A549 (cell line): Measurements from ENCODE around the gene ZYG11B. TPM values are rescaled to one million over a fixed set of nuclear protein-coding genes. Genes with fewer than 3 reads are reported as not detected.

Experiments
- ATAC-seq, 2 experiments: fragments of 200-7000 bp in 1 of 2; fragments of >200 bp in 1 of 2; cut with Nextera tagmentation in 1 of 2; cut with Tn5 transposase in 1 of 2; 3 replicates each; pipeline versions ENCODE4 v1.8.0 to v1.9.1; 2018 to 2020; ENCODE audit warnings: mild to moderate bottlenecking in 1 of 2, moderate library complexity in 1 of 2
- CTCF ChIA-PET: fragments of 300-600 bp; sonication (Branson Sonifier 250); formaldehyde crosslinking; extraction: SDS; loops from one replicate; lab custom pipeline; 2021; ENCODE audit warnings: antibody characterized with exemption, inconsistent platforms; lab: Yijun Ruan, JAX
- POLR2A ChIA-PET: fragments of 350-600 bp; formaldehyde crosslinking; extraction: SDS; loops from one replicate; lab custom pipeline; 2021; ENCODE audit warnings: antibody characterized with exemption, inconsistent platforms; lab: Yijun Ruan, JAX
- DNase-seq, 2 experiments: peaks; one replicate each; pipeline versions ENCODE4 v3.0.0 to v3.0.0-alpha.2; 2011 to 2016; ENCODE audit warnings: low read depth in 1 of 2, low spot score in 1 of 2
- FAIRE-seq: peaks from 2 replicates; lab custom pipeline; 2011; peaks lifted over from hg19 to GRCh38; lab: Jason Lieb, UNC
- H3K27ac ChIP-seq, 2 experiments: fragments of >200 bp; sonication (Bioruptor Twin); formaldehyde crosslinking; 3 replicates each; pipeline ENCODE4 v1.5.1; 2016 to 2017
- H3K4me1 ChIP-seq: fragments of >200 bp; sonication (Bioruptor Twin); formaldehyde crosslinking; 3 replicates; pipeline ENCODE4 v1.6.1; 2016
- H3K4me2 ChIP-seq: fragments of >200 bp; sonication (Bioruptor Twin); formaldehyde crosslinking; 3 replicates; pipeline ENCODE4 v1.6.1; 2016
- H3K4me3 ChIP-seq: fragments of >200 bp; sonication (Bioruptor Twin); formaldehyde crosslinking; 3 replicates; pipeline ENCODE4 v1.5.1; 2016
- H3K9me3 ChIP-seq: fragments of >200 bp; sonication (Bioruptor Twin); formaldehyde crosslinking; 3 replicates; pipeline ENCODE4 v1.6.1; 2016
- BHLHE40 ChIP-seq: IDR thresholded peaks from 2 replicates; pipeline ENCODE4 v1.6.1; 2012; ENCODE audit warnings: low read depth, low read length, inconsistent platforms
- CBX8 ChIP-seq: fragments of 200-600 bp; sonication (generic); IDR thresholded peaks from 2 replicates; pipeline ENCODE4 v1.6.1; 2016
- CHD4 ChIP-seq: fragments of 200-600 bp; sonication (generic); IDR thresholded peaks from 2 replicates; pipeline ENCODE4 v1.6.1; 2016; ENCODE audit warnings: antibody characterized with exemption, mild to moderate bottlenecking, borderline replicate concordance
- EHMT2 ChIP-seq: fragments of 200-600 bp; sonication (generic); IDR thresholded peaks from 2 replicates; pipeline ENCODE4 v1.6.1; 2016; ENCODE audit warnings: antibody characterized with exemption, low read depth, mild to moderate bottlenecking, moderate library complexity
- FOSB ChIP-seq: fragments of 250-450 bp; sonication (Bioruptor Pico); IDR thresholded peaks from 2 replicates; pipeline ENCODE4 v1.5.0; 2020; ENCODE audit warnings: mild to moderate bottlenecking, moderate library complexity
- FOXS1 ChIP-seq: fragments of 250-450 bp; sonication (Bioruptor Pico); IDR thresholded peaks from 2 replicates; pipeline ENCODE4 v1.5.0; 2020; ENCODE audit warnings: mild to moderate bottlenecking, moderate library complexity
- HEYL ChIP-seq: fragments of 250-450 bp; sonication (Bioruptor Pico); IDR thresholded peaks from 2 replicates; pipeline ENCODE4 v1.8.0; 2021; ENCODE audit warnings: mild to moderate bottlenecking, moderate library complexity
- HOXB5 ChIP-seq: fragments of 250-450 bp; sonication (Bioruptor Pico); IDR thresholded peaks from 2 replicates; pipeline ENCODE4 v1.5.0; 2020; ENCODE audit warnings: mild to moderate bottlenecking, moderate library complexity
- JUN ChIP-seq, 2 experiments: fragments of >200 bp; sonication (Bioruptor Twin); formaldehyde crosslinking; IDR thresholded peaks; 2 replicates in 1 of 2; 3 replicates in 1 of 2; pipeline ENCODE4 v1.6.1; 2016 to 2017
- KDM5A ChIP-seq: fragments of 200-600 bp; sonication (generic); IDR thresholded peaks from 2 replicates; pipeline ENCODE4 v1.6.1; 2016; ENCODE audit warnings: antibody characterized with exemption, mild to moderate bottlenecking
- NFE2L2 ChIP-seq: fragments of 150-350 bp; conservative IDR thresholded peaks from 2 replicates; pipeline ENCODE4 v1.6.1; 2014; ENCODE audit warnings: low read length
- NPAS2 ChIP-seq: fragments of 250-450 bp; sonication (Bioruptor Pico); IDR thresholded peaks from 2 replicates; pipeline ENCODE4 v1.8.0; 2022; ENCODE audit warnings: mild to moderate bottlenecking, moderate library complexity, borderline replicate concordance
- RAD21 ChIP-seq, 2 experiments: fragments of >200 bp in 1 of 2; sonication (Bioruptor Twin) in 1 of 2; formaldehyde crosslinking in 1 of 2; IDR thresholded peaks in 1 of 2; conservative IDR thresholded peaks in 1 of 2; 2 replicates in 1 of 2; 3 replicates in 1 of 2; pipeline ENCODE4 v1.6.1; 2012 to 2018; ENCODE audit warnings: inconsistent platforms in 1 of 2
- TP53 ChIP-seq: fragments of 250-450 bp; sonication (Bioruptor Pico); IDR thresholded peaks from 2 replicates; pipeline ENCODE4 v1.5.0; 2021; ENCODE audit warnings: mild to moderate bottlenecking, moderate library complexity
- ZC3H11A ChIP-seq: fragments of 450-650 bp; IDR thresholded peaks from 2 replicates; pipeline ENCODE4 v1.6.1; 2014; ENCODE audit warnings: antibody characterized with exemption, mild to moderate bottlenecking
- ZNF302 ChIP-seq: fragments of 250-450 bp; sonication (Bioruptor Pico); IDR thresholded peaks from 2 replicates; pipeline ENCODE4 v1.9.0; 2021; ENCODE audit warnings: inconsistent platforms, mild to moderate bottlenecking, moderate library complexity
- WGBS: methylation state at CpG from one replicate; pipeline ENCODE4 v1.1.6; 2017; ENCODE audit errors: missing lambda C conversion rate; 5-methylcytosine and 5-hydroxymethylcytosine counted together
- polyA plus RNA-seq, 4 experiments: library from polyadenylated mRNA; depleted of rRNA in 3 of 4; stranded (reverse); fragments of >200 nt; fragmentation: RNase III in 1 of 4; extraction: RNeasy Plus Mini Kit Qiagen cat#74134 plus additional on column Dnase treatment in 1 of 4; gene quantifications; 2 replicates in 3 of 4; 3 replicates in 1 of 4; pipeline ENCODE4 v1.2.3, GENCODE V29; 2011 to 2017
- TF ChIP-seq, protein P1 (sequence below): fragments of 200-600 bp; sonication (generic); IDR thresholded peaks from 2 replicates; pipeline ENCODE4 v1.6.1; 2016; ENCODE audit warnings: antibody characterized with exemption, mild to moderate bottlenecking, moderate library complexity
- TF ChIP-seq, protein P2 (sequence below): fragments of 250-450 bp; sonication (Bioruptor Pico); IDR thresholded peaks from 2 replicates; pipeline ENCODE4 v1.5.0; 2021; ENCODE audit warnings: mild to moderate bottlenecking, moderate library complexity, borderline replicate concordance
- TF ChIP-seq, protein P3 (sequence below): IDR thresholded peaks from 2 replicates; pipeline ENCODE4 v1.6.1; 2012
- TF ChIP-seq, protein P4 (sequence below): fragments of >200 bp; sonication (Bioruptor Twin); formaldehyde crosslinking; IDR thresholded peaks from 3 replicates; pipeline ENCODE4 v1.5.1; 2016
- TF ChIP-seq, protein P5 (sequence below): fragments of 250-450 bp; sonication (Bioruptor Pico); IDR thresholded peaks from 2 replicates; pipeline ENCODE4 v1.5.0; 2020; ENCODE audit warnings: low read depth, mild to moderate bottlenecking, moderate library complexity
- TF ChIP-seq, protein P6 (sequence below): fragments of 150-350 bp; IDR thresholded peaks from 2 replicates; pipeline ENCODE4 v1.6.1; 2014; ENCODE audit warnings: low read depth, mild to moderate bottlenecking, low read length

The ZYG11B gene
- polyA plus RNA-seq, 2 of the 4 experiments (the other 2 are of a cell fraction): 5.8 to 14.1 TPM

DNA sequence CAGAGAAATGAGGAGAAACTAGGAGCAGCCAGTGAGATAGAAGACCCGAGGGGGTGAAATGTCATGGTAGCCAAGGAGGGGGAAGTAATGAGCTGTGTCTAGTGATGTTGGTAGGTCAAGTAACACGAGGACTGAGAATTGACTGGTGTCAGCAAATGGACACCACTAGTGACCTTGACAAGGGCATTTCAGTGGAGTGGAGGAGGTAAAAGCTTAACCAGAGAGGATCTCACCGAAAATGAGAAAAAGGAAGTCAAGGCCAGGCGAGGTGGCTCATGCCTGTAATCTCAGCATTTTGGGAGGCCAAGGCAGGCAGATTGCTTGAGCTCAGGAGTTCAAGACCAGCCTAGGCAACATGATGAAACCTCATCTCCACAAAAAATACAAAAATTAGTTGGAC, 3.0 kb upstream of the ZYG11B start:
- Histone ChIP-seq H3K9me3 (no peaks in the 10 kb centered on the region), H3K4me1 (peaks cover 9% of the 10 kb centered on the region; the same call in 2 of the 3 replicates)
- WGBS: 71% methylated on average over 4 of the region's 4 CpGs
- no peak for TF ChIP-seq ZNF302
- TF ChIP-seq, protein P1, sequence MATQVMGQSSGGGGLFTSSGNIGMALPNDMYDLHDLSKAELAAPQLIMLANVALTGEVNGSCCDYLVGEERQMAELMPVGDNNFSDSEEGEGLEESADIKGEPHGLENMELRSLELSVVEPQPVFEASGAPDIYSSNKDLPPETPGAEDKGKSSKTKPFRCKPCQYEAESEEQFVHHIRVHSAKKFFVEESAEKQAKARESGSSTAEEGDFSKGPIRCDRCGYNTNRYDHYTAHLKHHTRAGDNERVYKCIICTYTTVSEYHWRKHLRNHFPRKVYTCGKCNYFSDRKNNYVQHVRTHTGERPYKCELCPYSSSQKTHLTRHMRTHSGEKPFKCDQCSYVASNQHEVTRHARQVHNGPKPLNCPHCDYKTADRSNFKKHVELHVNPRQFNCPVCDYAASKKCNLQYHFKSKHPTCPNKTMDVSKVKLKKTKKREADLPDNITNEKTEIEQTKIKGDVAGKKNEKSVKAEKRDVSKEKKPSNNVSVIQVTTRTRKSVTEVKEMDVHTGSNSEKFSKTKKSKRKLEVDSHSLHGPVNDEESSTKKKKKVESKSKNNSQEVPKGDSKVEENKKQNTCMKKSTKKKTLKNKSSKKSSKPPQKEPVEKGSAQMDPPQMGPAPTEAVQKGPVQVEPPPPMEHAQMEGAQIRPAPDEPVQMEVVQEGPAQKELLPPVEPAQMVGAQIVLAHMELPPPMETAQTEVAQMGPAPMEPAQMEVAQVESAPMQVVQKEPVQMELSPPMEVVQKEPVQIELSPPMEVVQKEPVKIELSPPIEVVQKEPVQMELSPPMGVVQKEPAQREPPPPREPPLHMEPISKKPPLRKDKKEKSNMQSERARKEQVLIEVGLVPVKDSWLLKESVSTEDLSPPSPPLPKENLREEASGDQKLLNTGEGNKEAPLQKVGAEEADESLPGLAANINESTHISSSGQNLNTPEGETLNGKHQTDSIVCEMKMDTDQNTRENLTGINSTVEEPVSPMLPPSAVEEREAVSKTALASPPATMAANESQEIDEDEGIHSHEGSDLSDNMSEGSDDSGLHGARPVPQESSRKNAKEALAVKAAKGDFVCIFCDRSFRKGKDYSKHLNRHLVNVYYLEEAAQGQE: no peak
- TF ChIP-seq, all 56 proteins: peak for 0
- ATAC-seq (no peak), FAIRE-seq (no peak), DNase-seq (no peak)
- CTCF ChIA-PET: interaction anchor here (1.0 kb wide), 1 partner anchor 463 kb away, joined by 3 read pairs; no protein-coding TSS in a partner anchor
- Histone ChIP-seq H3K4me2 (no peak overlapping the region), H3K4me3 (no peak overlapping the region), H3K27ac (no peak overlapping the region)
- POLR2A ChIA-PET: no interaction called here

DNA sequence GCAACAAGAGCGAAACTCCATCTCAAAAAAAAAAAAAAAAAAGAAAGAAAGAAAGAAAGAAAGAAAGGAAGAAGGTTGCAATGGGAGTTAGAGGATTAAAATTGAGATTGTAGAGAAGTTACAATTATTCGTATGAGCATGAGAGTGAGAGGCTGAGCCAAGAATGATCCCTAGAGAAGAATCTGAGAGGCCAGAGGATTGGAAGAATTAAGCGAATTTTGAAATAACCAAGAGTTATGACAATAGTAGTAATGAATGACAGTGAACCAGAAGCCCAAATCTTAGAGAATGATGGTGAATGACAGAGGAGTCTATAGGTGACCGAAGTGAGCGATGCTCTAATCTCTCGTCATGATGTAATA, 369 bp upstream of the ZYG11B start:
- H3K27ac ChIP-seq: peak overlapping the region; percentile 68 to 95
- H3K4me1 ChIP-seq: peaks cover 17% of the 10 kb centered on the region; the same call in 2 of the 3 replicates
- no peak for FAIRE-seq
- CTCF ChIA-PET: interaction anchor here (1.5 kb wide), 1 partner anchor 14 kb away, joined by 3 read pairs; no protein-coding TSS in a partner anchor
- TF ChIP-seq NFE2L2: no peak
- TF ChIP-seq FOXS1: no peak
- TF ChIP-seq ZC3H11A: no peak
- no peak for TF ChIP-seq CBX8
- 8% methylated on average over 5 of the region's 6 CpGs for WGBS
- H3K4me3 ChIP-seq: peak overlapping the region; percentile 97
- ATAC-seq: no peak
- POLR2A ChIA-PET: interaction anchor here (0.6 to 1.3 kb wide), 4 partner anchors 13 to 116 kb away, joined by 3 to 6 read pairs (median 4); partner anchors contain the start of gene ZYG11A
- no peaks in the 10 kb centered on the region for H3K9me3 ChIP-seq
- DNase-seq: no peak
- H3K4me2 ChIP-seq: peak overlapping the region; percentile 98

DNA sequence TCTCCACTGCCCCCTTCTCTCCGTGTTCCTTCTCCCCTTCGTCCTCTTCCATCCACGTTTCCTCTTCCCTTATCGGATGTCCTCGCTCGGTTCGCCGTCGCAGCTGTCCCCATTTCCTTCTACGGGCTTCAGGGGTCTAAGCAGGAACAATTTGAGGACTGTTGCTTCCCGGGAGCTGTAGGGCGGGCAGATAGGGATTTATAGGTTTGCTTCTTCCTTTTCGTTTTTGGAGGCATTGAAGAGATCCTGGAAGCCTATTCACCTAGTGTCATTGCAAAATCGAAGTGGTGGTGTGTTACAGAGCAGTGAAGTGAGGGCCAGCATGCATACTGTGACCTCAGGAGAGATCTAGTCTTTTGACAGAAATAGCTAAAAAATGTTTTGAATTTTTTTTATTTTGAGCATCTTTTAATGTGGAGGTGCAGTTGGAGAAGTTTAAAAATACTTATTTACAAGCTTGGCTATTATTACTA, 897 bp downstream of the ZYG11B start:
- peak overlapping the region; percentile 95 for H3K27ac ChIP-seq
- ChIA-PET CTCF (interaction anchor here (1.1 kb wide), 1 partner anchor 21 kb away, joined by 3 read pairs; no protein-coding TSS in a partner anchor), POLR2A (interaction anchor here (1.3 kb wide), 1 partner anchor 115 kb away, joined by 3 read pairs; the partner anchor contains the start of gene ZYG11A)
- H3K9me3 ChIP-seq: no peaks in the 10 kb centered on the region
- H3K4me3 ChIP-seq: peak overlapping the region; percentile 97
- peak in 1 of 2 experiments; percentile 10 for DNase-seq
- WGBS: under 1% methylated on average over 14 of the region's 14 CpGs
- H3K4me1 ChIP-seq: peaks cover 17% of the 10 kb centered on the region; the same call in 2 of the 3 replicates
- no peak for FAIRE-seq
- ATAC-seq: peak in 1 of 2 experiments; percentile 16; a peak in 2 of 6 replicates
- TF ChIP-seq HEYL (CRISPR knock-in tag) (no peak), FOSB (CRISPR knock-in tag) (no peak), NPAS2 (CRISPR knock-in tag) (no peak), ZC3H11A (no peak), TP53 (CRISPR knock-in tag) (no peak), HOXB5 (CRISPR knock-in tag) (no peak), JUN (IDR thresholded peaks at IDR 0.05) (no peak), KDM5A (no peak), ZNF302 (no peak), CBX8 (no peak), BHLHE40 (no peak), EHMT2 (no peak), RAD21 (conservative IDR thresholded peaks at IDR 0.05 in 1 of 2, IDR thresholded peaks at IDR 0.05 in 1 of 2) (no peak), CHD4 (no peak), NFE2L2 (no peak)
- TF ChIP-seq, protein P2, sequence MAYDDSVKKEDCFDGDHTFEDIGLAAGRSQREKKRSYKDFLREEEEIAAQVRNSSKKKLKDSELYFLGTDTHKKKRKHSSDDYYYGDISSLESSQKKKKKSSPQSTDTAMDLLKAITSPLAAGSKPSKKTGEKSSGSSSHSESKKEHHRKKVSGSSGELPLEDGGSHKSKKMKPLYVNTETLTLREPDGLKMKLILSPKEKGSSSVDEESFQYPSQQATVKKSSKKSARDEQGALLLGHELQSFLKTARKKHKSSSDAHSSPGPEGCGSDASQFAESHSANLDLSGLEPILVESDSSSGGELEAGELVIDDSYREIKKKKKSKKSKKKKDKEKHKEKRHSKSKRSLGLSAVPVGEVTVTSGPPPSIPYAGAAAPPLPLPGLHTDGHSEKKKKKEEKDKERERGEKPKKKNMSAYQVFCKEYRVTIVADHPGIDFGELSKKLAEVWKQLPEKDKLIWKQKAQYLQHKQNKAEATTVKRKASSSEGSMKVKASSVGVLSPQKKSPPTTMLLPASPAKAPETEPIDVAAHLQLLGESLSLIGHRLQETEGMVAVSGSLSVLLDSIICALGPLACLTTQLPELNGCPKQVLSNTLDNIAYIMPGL (CRISPR knock-in tag): no peak
- TF ChIP-seq, protein P3, sequence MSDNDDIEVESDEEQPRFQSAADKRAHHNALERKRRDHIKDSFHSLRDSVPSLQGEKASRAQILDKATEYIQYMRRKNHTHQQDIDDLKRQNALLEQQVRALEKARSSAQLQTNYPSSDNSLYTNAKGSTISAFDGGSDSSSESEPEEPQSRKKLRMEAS: no peak
- TF ChIP-seq, protein P4, sequence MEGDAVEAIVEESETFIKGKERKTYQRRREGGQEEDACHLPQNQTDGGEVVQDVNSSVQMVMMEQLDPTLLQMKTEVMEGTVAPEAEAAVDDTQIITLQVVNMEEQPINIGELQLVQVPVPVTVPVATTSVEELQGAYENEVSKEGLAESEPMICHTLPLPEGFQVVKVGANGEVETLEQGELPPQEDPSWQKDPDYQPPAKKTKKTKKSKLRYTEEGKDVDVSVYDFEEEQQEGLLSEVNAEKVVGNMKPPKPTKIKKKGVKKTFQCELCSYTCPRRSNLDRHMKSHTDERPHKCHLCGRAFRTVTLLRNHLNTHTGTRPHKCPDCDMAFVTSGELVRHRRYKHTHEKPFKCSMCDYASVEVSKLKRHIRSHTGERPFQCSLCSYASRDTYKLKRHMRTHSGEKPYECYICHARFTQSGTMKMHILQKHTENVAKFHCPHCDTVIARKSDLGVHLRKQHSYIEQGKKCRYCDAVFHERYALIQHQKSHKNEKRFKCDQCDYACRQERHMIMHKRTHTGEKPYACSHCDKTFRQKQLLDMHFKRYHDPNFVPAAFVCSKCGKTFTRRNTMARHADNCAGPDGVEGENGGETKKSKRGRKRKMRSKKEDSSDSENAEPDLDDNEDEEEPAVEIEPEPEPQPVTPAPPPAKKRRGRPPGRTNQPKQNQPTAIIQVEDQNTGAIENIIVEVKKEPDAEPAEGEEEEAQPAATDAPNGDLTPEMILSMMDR: no peak
- TF ChIP-seq, protein P5, sequence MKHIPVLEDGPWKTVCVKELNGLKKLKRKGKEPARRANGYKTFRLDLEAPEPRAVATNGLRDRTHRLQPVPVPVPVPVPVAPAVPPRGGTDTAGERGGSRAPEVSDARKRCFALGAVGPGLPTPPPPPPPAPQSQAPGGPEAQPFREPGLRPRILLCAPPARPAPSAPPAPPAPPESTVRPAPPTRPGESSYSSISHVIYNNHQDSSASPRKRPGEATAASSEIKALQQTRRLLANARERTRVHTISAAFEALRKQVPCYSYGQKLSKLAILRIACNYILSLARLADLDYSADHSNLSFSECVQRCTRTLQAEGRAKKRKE: no peak
- TF ChIP-seq, protein P6, sequence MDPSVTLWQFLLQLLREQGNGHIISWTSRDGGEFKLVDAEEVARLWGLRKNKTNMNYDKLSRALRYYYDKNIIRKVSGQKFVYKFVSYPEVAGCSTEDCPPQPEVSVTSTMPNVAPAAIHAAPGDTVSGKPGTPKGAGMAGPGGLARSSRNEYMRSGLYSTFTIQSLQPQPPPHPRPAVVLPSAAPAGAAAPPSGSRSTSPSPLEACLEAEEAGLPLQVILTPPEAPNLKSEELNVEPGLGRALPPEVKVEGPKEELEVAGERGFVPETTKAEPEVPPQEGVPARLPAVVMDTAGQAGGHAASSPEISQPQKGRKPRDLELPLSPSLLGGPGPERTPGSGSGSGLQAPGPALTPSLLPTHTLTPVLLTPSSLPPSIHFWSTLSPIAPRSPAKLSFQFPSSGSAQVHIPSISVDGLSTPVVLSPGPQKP: no peak
- peak overlapping the region; percentile 98 for H3K4me2 ChIP-seq
